OCI-LY3 (cell line): ENCODE data around the gene NELL2.
"Not testable (repeated sequence)": the region's sequence is repeated elsewhere in the genome, so short reads cannot be mapped to it uniquely, and the experiment has no call there.

ENCODE experiments used
- CTCF ChIP-seq: fragments of 200-600, 300-600 bp; sonication (generic); IDR thresholded peaks from 2 replicates; pipeline ENCODE4 v1.5.1; 2014; ENCODE audit warnings: antibody characterized with exemption, low read length, low read depth
- EZH2phosphoT487 ChIP-seq: fragments of 200-600 bp; shearing (Covaris generic); IDR thresholded peaks from 2 replicates; pipeline ENCODE4 v1.6.1; 2018; ENCODE audit warnings: antibody characterized with exemption, mixed run types, low read depth

GRCh38 chr12:44741292-44741980 is 134.7 kb downstream of the NELL2 start:
- TF ChIP-seq CTCF, EZH2phosphoT487: not testable (repeated sequence)
